Psoas muscle (tissue), 8 donors: ENCODE measurements around the gene SCN9A. TPM values are rescaled to one million over a fixed set of nuclear protein-coding genes. Genes with fewer than 3 reads are reported as not detected.

Experiments used
- ATAC-seq, 4 donors: fragments of 200-7000 bp; cut with Tn5 transposase; one replicate each; pipeline ENCODE4 v1.9.1; 2020; ENCODE audit warnings: moderate library complexity in 3 of 4, mild to moderate bottlenecking in 2 of 4
- DNase-seq, 2 donors: peaks; one replicate each; pipeline ENCODE4 v3.0.0-alpha.2; 2020
- H3K27ac ChIP-seq: fragments of 200-600 bp; one replicate; pipeline ENCODE4 v1.8.0; 2022
- H3K27me3 ChIP-seq, 3 donors: fragments of 200-600 bp in 1 of 3; one replicate each; pipeline versions ENCODE4 v1.6.1 to v1.8.0; 2013 to 2022; ENCODE audit warnings: low read length in 2 of 3, mild to moderate bottlenecking in 2 of 3, moderate library complexity in 1 of 3; ENCODE audit not compliant: insufficient read depth in 3 of 3
- H3K36me3 ChIP-seq, 2 donors: fragments of 200-600 bp in 1 of 2; one replicate each; pipeline versions ENCODE4 v1.6.1 to v1.8.0; 2013 to 2022; ENCODE audit warnings: low read depth in 1 of 2, mild to moderate bottlenecking in 1 of 2, moderate library complexity in 1 of 2; ENCODE audit not compliant: insufficient read depth in 1 of 2
- H3K4me1 ChIP-seq: fragments of 200-600 bp; one replicate; pipeline ENCODE4 v1.8.0; 2022
- H3K4me3 ChIP-seq: fragments of 200-600 bp; one replicate; pipeline ENCODE4 v1.8.0; 2022; ENCODE audit warnings: mild to moderate bottlenecking
- H3K9me3 ChIP-seq: fragments of 200-600 bp; one replicate; pipeline ENCODE4 v1.8.0; 2022
- WGBS, 3 donors: extraction: QIAGEN DNeasy Blood & Tissue Kit; methylation state at CpG; one replicate each; pipeline versions ENCODE4 v1.1.6 to v1.1.7; 2013; 5-methylcytosine and 5-hydroxymethylcytosine counted together
- intact Hi-C, 2 donors: fragments of 100-400 bp; cut with DNase I; formaldehyde crosslinking; loops; one replicate each; pipeline versions ENCODE4 v1.11.0 to v1.14.2; 2022
- polyA plus RNA-seq, 3 donors: library from polyadenylated mRNA; stranded (reverse); fragments of 200-250 nt; gene quantifications; one replicate each; pipeline ENCODE4 v1.2.3, GENCODE V29; 2013
- total RNA-seq, 4 donors: library from RNA; stranded (reverse); fragmentation: NEBNext Ultra II Directional in 2 of 4; extraction: Animal tissue kit (Norgen Biotek cat#: 25700) in 2 of 4; gene quantifications; one replicate each; pipeline versions ENCODE4 v1.2.1 to v1.2.4, GENCODE V29; 2021 to 2023
- TF ChIP-seq, protein P1 (sequence below): fragments of 200-600 bp; IDR thresholded peaks from one replicate; pipeline ENCODE4 v1.8.0; 2022; ENCODE audit warnings: antibody characterized with exemption
- donor health status: healthy with polysubstance abuse.
- donor health status: DM: no; HTN: no; CAD: no; lungs with moderate emphysema.
- donor health status: Bipolar disorder and iron deficiency.
- donor health status: healthy.
- donor health status: DM: yes; HTN: yes; CAD: no.
- donor health status: DM: no; HTN: no; CAD: no.
- donor health status: DM: no; HTN: no; CAD: no.
- donor health status: DM: yes; HTN: yes; CAD: no.

Gene SCN9A
- total and polyA plus RNA-seq, 7 donors, result 0.06 to 1.1 (median 0.34) TPM

DNA sequence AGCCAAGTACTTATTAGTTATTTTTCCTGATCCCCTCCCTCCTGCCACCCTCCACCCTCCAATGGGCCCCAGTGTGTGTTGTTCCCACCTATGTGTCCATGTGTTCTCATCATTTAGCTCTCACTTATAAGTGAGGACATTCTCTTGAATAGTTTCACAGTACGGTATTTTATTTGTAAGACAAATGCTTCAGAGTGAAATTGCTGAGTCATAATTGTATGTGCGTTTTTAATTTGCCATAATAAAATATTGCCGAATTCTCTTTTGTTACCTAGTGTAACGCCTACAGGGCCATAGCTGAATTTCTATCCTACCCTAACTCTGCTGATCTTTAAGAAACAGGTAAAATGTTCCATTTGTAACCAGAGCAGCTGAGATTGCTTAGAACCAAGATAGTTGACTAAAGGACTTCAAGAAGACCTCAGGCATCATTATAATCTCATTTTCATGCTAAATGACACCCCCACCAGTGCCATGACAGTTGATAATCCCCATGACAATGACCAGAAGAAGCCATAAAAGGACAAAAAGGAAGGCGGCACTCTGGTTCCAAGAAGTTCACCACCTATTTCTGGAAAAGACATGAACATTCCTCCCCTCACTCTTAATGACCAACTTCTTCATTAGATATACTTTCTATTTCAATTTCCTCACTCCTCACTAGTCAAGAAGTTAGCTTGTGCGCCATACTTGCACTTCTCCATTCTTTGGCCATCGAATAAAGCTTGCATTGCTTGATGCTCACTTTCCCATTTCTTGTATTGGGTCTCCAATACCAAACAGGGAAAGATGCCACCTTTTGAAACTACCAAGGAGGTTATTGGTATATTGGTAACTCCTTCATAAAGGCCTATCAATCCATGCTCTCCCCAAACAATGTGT lies 18.4 kb downstream of the SCN9A start:
- 83 to 91% (median 89%) methylated on average over 7 of the region's 7 CpGs for whole genome bisulfite sequencing, 3 donors
- no peak for ATAC-seq

DNA sequence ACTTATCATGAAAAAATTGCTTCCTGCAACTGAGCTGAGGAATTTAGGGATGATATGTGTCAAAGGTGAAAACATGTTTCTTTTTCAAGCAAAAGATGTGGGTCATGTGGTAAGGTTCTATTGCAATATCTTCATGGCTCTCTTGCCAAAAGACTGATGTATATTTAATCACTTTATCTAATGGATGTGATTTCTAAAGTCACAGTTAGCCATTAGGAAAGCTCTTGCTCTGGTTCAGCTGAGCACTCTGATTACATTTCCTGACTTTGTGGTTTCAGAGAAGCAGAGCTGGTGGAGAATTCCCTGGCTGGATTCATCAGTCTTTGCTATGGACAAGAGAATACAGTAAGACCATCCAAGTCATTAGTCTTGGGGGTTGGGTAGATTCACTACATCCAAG lies 24.4 kb downstream of the SCN9A start:
- Histone ChIP-seq H3K4me1 (no peaks in the 10 kb centered on the region), H3K4me3 (no peak overlapping the region), H3K36me3 (no peaks in the 10 kb centered on the region), H3K27ac (no peak overlapping the region), H3K9me3 (no peaks in the 10 kb centered on the region), H3K27me3 (no peaks in the 10 kb centered on the region)
- ATAC-seq, result no peak
- intact Hi-C loops, result no loop called here
- DNase-seq, result no peak
- TF ChIP-seq, protein P1, sequence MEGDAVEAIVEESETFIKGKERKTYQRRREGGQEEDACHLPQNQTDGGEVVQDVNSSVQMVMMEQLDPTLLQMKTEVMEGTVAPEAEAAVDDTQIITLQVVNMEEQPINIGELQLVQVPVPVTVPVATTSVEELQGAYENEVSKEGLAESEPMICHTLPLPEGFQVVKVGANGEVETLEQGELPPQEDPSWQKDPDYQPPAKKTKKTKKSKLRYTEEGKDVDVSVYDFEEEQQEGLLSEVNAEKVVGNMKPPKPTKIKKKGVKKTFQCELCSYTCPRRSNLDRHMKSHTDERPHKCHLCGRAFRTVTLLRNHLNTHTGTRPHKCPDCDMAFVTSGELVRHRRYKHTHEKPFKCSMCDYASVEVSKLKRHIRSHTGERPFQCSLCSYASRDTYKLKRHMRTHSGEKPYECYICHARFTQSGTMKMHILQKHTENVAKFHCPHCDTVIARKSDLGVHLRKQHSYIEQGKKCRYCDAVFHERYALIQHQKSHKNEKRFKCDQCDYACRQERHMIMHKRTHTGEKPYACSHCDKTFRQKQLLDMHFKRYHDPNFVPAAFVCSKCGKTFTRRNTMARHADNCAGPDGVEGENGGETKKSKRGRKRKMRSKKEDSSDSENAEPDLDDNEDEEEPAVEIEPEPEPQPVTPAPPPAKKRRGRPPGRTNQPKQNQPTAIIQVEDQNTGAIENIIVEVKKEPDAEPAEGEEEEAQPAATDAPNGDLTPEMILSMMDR, result no peak

More for the DNA sequence above, 18.4 kb downstream of the SCN9A start:
- no peaks in the 10 kb centered on the region for H3K36me3 ChIP-seq
- no peak overlapping the region for H3K27ac ChIP-seq
- intact Hi-C loops, result no loop called here
- H3K27me3 ChIP-seq, result no peaks in the 10 kb centered on the region
- H3K9me3 ChIP-seq, result no peaks in the 10 kb centered on the region
- H3K4me3 ChIP-seq, result no peak overlapping the region
- no peaks in the 10 kb centered on the region for H3K4me1 ChIP-seq
- DNase-seq, result no peak
- TF ChIP-seq, protein P1, result no peak

DNA sequence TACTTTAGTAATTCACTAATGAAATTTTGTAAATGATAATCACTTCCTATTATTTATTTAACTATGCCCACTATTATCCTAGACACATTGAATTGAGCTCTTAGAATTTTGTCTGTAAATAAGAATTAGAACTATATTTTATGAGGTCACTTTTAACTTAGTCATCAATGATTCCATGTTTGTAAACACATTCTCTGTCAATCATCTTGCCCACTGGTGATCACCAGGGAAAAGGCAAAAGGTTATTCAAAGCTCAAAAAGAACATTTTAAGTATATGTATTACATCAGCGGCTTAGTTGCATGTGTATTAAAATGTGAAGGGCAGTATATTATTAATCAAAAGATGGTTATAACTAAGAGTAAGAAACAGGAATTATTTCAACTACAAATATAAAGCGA lies 25.2 kb downstream of the SCN9A start:
- Histone ChIP-seq H3K27ac (no peak overlapping the region), H3K4me1 (no peaks in the 10 kb centered on the region), H3K27me3 (no peaks in the 10 kb centered on the region), H3K36me3 (no peaks in the 10 kb centered on the region), H3K9me3 (no peaks in the 10 kb centered on the region), H3K4me3 (no peak overlapping the region)
- DNase-seq (no peak), ATAC-seq (no peak)
- 99% methylated on average over 2 of the region's 2 CpGs for WGBS, 3 donors
- intact Hi-C loops, result no loop called here
- TF ChIP-seq, protein P1, result no peak

DNA sequence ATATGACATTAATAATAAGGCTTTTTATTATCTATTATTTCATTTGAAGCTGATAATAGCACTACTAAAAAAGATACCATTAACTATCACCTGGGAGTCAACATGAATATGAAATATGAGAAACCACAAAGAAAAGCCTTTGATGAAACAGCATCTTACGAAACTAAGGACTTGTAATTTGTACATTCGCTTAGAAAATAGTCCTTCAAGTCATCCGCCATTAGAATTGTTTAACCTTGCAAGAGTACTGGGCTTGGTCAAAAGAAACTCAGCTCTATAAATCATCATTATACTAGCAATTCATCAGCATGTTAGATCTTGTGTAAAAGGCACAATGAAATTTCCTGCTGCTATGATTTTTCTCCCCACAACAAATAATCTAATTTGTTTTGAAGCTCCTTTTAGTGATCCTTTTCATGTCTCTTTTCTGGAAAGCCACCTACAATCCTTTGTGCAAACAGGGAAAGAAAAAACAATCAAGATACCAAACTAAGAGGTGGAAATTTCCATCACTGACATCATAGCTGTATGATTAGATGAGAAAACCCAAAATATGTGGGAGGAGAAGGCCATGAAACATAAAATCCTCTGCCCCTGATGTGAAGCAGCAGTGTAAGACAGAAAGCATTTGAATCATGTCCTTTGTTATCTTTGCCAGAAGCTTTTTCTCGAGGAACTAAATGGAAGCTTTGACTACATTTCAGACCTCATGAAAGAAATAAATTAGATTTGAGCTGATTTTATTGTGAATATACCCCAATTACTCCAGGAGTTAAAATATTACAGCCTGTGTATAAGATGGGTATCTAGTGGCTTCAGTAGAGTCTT lies 31.2 kb downstream of the SCN9A start:
- TF ChIP-seq, protein P1, result no peak
- H3K27ac ChIP-seq, result no peak overlapping the region
- no peak for DNase-seq
- no peak overlapping the region for H3K4me3 ChIP-seq
- intact Hi-C loops, result no loop called here
- no peaks in the 10 kb centered on the region for H3K4me1 ChIP-seq
- H3K9me3 ChIP-seq, result no peaks in the 10 kb centered on the region
- H3K27me3 ChIP-seq, result no peaks in the 10 kb centered on the region
- no peak for ATAC-seq
- whole genome bisulfite sequencing, 3 donors, result 72 to 75% (median 75%) methylated on average over 4 of the region's 4 CpGs
- no peaks in the 10 kb centered on the region for H3K36me3 ChIP-seq
